Germinal center (tissue), 1 donor: ENCODE data around the gene NR2C1.
"Not testable (repeated sequence)": the region's sequence is repeated elsewhere in the genome, so short reads cannot be mapped to it uniquely, and the experiment has no call there.

Source experiments
- DNase-seq: peaks from one replicate; pipeline ENCODE4 v3.0.0; 2012; ENCODE audit warnings: mixed read lengths, low spot score

Gene NR2C1

GRCh38 chr12:95072900-95073697 lies at the start of gene NR2C1:
NR2C1 (minus strand) TSS chr12:95073618; CDS start chr12:95067384, 6,234 bp downstream.
- peak; percentile 98 for DNase-seq

GRCh38 chr12:95118788-95119179 lies 45.4 kb upstream of the NR2C1 start:
- DNase-seq, result no peak

DNA sequence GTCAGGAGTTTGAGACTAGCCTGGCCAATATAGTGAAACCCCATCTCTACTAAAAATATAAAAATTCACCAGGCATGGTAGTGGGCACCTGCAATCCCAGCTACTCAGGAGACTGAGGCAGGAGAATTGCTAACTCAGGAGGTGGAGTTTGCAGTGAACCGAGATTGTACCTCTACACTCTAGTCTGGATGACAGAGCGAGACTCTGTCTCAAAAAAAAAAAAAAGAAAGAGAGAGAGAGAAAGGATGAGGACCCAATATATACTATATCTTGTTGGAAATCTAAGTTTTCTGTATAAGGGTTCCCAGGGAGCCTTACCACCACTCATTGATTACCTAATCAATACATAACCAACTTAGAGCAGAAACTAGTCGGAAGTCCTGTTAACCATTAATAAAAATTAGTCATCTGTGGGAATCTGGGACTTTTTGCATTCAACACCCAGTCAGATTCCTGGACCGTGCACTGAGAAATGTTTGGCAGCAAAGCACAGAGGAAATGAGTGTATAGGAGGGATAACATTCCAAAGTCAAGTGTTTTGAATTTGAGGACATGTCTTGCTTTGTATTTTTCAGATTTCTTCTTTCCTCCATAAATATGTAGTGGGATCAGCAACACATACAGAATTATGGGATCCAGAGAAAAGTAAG lies 44.8 kb upstream of the NR2C1 start:
- no peak for DNase-seq

DNA sequence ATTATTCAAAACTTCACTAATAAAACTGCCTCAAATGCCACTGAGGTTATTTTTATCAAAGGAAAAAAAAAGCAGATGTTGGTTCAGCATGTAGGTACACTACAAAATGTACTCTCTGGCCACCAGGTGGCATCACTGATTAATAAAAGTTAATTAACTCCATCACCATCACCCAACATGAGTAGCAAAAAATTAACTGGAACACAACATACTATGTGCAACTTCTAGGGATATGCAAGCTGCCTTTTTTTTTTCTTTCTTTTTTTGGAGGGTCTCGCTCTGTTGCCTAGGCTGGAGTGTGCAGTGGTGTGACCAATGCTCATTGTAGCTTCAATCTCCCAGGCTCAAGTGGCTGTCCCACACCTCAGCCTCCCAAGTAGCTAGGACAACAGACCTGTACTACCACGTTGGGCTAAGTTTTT lies 43.8 kb upstream of the NR2C1 start:
- peak; percentile 68 for DNase-seq

DNA sequence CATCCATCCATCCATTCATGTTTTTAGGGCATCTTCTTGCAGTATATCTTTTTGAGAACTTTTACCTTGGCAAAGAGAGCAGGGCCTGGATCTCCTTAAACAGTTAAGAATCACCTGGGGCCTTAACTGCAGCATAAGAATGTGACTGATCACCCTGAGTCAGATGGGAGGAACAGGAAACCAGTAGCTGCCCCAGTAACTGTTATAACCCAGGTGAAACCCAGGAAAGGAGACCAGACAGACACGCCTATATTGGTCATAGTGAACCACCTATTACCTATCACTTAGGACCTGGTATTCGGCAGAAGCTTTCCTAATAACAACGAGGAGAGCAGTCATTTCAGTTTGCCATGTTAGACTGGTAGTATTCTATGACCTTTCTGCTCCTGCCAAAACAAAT lies 43.4 kb upstream of the NR2C1 start:
- no peak for DNase-seq

GRCh38 chr12:95116341-95116740 lies 42.9 kb upstream of the NR2C1 start:
- DNase-seq, result no peak

DNA sequence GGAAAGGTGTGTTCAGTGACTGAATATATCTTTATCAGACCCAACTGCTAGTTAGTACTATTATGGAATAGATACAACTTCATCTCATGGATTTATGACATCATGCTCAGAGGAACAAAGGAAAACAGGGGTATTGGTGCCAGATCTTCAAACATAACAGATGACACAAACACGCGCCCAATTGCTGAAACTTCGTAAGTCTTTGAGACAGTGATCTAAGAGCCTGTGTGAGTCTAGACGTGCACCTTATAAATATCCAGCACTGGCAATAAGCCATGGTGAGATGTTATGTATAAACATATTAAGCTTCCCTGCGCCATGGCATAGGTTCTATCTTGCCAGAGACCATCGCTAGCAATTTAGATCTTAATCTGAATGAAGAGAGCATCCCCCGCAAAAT lies 42.2 kb upstream of the NR2C1 start:
- DNase-seq, result no peak

- no peak for DNase-seq
Observed at GRCh38 chr12:95114766-95115405, 41.5 kb upstream of the NR2C1 start.

GRCh38 chr12:95107362-95107761 lies 33.9 kb upstream of the NR2C1 start:
- no peak for DNase-seq

GRCh38 chr12:95105540-95105939 lies 32.1 kb upstream of the NR2C1 start:
- no peak for DNase-seq

DNA sequence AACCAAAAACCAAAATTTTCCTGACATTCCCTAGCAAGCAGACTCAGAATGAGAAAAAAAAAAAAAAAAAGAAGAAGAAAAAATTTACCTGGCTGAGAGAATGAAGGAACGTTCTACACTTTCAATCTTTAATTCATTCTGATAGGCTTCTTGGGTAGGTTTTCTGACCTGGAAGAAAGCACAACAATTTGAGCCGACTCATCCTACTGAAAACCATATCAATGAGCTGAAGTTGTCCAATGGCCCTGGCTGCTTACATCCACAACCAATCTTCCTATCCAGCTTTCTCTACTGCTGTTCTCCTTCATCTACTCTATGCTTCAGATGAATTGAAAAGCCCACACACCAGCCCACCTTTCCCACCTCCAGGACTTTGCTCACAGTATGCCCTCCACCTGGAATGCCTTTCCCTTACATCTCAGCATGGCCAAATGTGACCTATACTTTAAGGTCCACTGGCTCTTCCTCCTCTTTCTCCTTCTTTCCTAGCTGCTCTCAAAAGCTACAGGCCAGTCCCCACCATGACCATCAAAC lies 31.6 kb upstream of the NR2C1 start:
- no peak for DNase-seq

DNA sequence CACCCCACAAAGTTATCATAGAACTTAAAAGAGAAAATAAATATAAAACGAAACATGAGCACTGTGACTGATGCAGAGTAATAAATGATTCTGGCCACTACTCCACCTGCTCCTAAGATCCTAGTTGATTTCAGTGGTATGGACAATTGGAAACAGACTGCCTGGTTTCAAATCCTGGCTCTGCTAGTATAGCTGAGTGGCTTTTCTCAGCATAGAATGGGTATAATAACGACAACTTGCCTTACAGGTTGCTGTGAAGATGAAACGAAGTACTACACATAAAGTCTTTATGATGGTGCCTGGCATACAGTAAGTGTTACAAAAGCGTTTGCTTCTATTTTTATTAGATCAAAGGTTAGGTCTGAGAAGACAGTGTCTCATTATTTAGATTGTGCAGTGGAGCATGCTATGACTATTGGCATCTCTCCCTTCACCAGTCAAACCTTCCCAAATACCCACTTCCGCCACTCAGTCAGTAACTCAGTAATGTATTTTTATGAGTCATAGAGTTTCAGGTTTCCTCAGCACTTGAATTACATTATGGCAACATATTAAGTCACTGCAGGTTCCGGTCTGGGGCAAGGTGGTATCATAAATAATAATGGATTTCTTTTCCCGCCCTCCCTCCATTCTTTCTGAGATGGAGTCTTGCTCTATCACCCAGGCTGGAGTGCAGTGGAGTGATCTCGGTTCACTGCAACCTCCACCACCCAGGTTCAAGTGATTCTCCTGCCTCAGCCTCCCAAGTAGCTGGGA lies 29.7 kb upstream of the NR2C1 start:
- no peak for DNase-seq

DNA sequence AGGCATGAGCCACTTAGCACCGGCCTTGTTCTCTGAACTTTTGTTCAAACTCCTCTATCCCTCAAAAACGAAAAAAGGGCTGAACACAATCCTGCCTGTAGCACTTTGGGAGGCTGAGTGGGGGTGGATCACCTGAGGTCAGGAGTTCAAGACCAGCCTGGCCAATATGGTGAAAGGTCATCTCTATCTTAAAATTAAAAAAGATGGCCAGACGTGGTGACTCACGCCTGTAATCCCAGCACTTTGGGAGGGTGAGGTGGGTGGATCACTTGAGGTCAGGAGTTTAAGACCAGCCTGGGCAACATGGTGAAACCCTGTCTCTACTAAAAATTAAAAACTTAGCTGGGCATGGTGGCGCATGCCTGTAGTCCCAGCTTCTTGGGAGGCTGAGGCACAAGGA lies 28.5 kb upstream of the NR2C1 start:
- not testable (repeated sequence) for DNase-seq

DNA sequence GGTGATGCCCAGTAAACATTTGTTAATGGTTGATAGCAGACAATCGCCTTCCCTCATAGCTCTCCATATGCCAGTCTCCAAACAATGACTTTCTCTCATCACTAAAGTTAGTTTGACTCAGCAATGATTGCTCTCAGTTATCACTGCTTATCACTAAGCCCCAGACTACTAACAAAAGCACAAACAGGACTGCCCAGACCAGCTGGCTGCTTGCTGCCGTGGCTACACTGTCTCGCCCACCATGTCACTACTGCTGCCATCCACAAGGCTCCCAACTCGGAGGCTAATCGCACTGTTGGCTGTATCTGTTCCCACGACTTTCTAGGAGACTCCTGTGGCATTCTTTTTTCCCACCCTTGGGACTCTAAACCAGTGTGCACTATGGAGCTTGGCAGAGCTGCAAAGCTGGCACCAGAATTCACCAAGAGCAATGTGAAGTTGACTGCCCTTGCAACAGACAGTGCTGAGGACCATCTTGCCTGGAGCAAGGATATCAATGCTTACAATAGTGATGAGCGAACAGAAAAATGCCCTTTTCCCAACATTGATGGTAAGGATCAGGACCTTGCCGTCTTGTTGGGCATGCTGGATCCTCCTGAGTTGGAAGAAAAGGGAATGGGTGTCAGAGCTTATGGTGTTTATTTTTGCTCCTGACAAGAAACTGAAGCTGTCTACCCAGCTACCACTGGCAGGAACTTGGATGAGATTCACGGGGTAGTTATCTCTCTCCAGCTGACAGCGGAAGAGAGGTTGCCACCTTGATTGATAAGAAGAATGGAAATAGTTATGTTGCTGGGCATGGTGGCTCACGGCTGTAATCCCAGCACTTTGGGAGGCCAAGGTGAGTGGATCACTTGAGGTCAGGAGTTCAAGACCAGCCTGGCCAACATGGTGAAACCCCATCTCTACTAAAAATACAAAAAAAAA lies 27.1 kb upstream of the NR2C1 start:
- DNase-seq, result no peak

- no peak for DNase-seq
Observed at GRCh38 chr12:95099270-95099790, 25.9 kb upstream of the NR2C1 start.

DNA sequence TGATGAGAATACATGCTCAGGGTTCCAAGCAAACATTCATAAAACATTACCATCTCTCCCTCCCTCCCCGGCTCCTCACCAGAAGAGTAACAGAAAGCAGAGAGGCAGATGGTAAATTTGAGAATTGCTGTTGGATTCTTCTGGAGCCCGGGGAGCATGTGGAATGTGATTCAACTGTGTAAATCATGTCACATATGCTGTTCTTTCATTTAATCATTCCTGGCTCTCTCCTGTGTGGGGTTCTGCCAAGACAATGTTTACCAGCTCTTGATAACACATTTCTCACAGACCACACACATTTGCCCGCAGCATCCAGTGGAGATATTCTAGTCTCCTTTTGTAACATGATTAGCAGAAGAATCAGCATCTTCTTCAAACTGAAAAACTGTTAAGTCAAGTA lies 23.4 kb upstream of the NR2C1 start:
- DNase-seq, result no peak

GRCh38 chr12:95096378-95096777 lies 23.0 kb upstream of the NR2C1 start:
- no peak for DNase-seq

GRCh38 chr12:95095866-95096265 lies 22.4 kb upstream of the NR2C1 start:
- not testable (repeated sequence) for DNase-seq

DNA sequence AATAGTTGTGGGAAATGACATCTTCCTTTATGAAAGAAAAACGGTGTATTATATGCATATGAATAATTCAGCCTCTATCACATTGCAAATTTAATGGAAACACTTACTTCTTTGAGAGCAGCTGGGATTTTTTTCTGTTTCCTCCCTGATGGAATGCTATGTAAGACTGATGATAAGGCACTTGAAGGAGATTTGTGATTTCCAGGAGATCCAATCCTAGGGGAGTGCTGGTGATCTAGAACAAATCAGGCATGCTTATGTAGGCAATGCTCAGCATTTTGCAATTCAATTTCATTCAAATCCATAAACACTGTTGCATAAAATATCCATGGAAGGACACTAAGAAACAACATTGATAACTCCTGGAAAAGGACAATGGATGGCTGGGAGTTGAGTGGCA lies 16.0 kb upstream of the NR2C1 start:
- no peak for DNase-seq

- DNase-seq, result no peak
Observed at GRCh38 chr12:95088379-95088778, 15.0 kb upstream of the NR2C1 start.

- no peak for DNase-seq
Observed at GRCh38 chr12:95085612-95086011, 12.2 kb upstream of the NR2C1 start.
